Esophagus muscularis mucosa (tissue), 4 donors: ENCODE measurements around the gene MOB1A. TPM values are rescaled to one million over a fixed set of nuclear protein-coding genes. Genes with fewer than 3 reads are reported as not detected.

Source experiments
- DNase-seq: peaks from one replicate; pipeline ENCODE4 v3.0.0-alpha.2; 2017; ENCODE audit errors: extremely low spot score
- H3K27ac ChIP-seq, 4 donors: fragments of 200-600 bp; sonication (generic); replicated peaks in 1 of 4; 1 replicate in 3 of 4; 2 replicates in 1 of 4; pipeline ENCODE4 v1.5.1; 2016 to 2019; ENCODE audit warnings: mild to moderate bottlenecking in 1 of 4
- H3K27me3 ChIP-seq, 4 donors: fragments of 200-600 bp; sonication (generic); one replicate each; pipeline versions ENCODE4 v1.5.1 to v1.6.0; 2016 to 2019
- H3K36me3 ChIP-seq, 4 donors: fragments of 200-600 bp; sonication (generic); one replicate each; pipeline ENCODE4 v1.5.1; 2016 to 2019
- H3K4me1 ChIP-seq, 4 donors: fragments of 200-600 bp; sonication (generic); one replicate each; pipeline ENCODE4 v1.5.1; 2016 to 2019
- H3K4me3 ChIP-seq, 4 donors: fragments of 200-600 bp; sonication (generic); 1 replicate in 2 of 4; 2 replicates in 2 of 4; pipeline ENCODE4 v1.5.1; 2016 to 2019; ENCODE audit warnings: mild to moderate bottlenecking in 4 of 4, moderate library complexity in 1 of 4
- H3K9me3 ChIP-seq, 4 donors: fragments of 200-600 bp; sonication (generic); 1 replicate in 3 of 4; 2 replicates in 1 of 4; pipeline ENCODE4 v1.5.1; 2016 to 2019
- EP300 ChIP-seq: sonication (generic); formaldehyde crosslinking; IDR thresholded peaks from one replicate; pipeline ENCODE4 v1.6.1; 2017; ENCODE audit warnings: antibody characterized with exemption
- POLR2A ChIP-seq: fragments of 450-650 bp; IDR thresholded peaks from one replicate; pipeline ENCODE4 v1.6.1; 2017; ENCODE audit warnings: antibody characterized with exemption, moderate library complexity, mild to moderate bottlenecking, low read depth
- POLR2AphosphoS5 ChIP-seq, 2 donors: sonication (generic); formaldehyde crosslinking; IDR thresholded peaks; one replicate each; pipeline ENCODE4 v1.6.1; 2017; ENCODE audit warnings: antibody characterized with exemption in 2 of 2
- WGBS: methylation state at CpG from one replicate; pipeline ENCODE4 v1.1.5; 2018; 5-methylcytosine and 5-hydroxymethylcytosine counted together
- intact Hi-C: fragments of 100-400 bp; cut with DNase I; formaldehyde crosslinking; loops from one replicate; pipeline ENCODE4 v1.15.1; 2023
- total RNA-seq, 4 donors: library from RNA; depleted of rRNA; stranded (reverse); fragments of >200 nt; gene quantifications; one replicate each; pipeline versions ENCODE4 v1.1.0 to v1.2.1, GENCODE V29; 2016
- TF ChIP-seq, protein P1 (sequence below), 3 experiments: fragments of 200-600 bp in 2 of 3; fragments of 450-650 bp in 1 of 3; sonication (generic) in 2 of 3; IDR thresholded peaks; one replicate each; pipeline ENCODE4 v1.5.1; 2017 to 2019; ENCODE audit warnings: antibody characterized with exemption in 3 of 3, mild to moderate bottlenecking in 2 of 3, moderate library complexity in 1 of 3

MOB1A gene
- total RNA-seq, 4 donors from 2014 or later, result 102 to 129 (median 106) TPM

DNA sequence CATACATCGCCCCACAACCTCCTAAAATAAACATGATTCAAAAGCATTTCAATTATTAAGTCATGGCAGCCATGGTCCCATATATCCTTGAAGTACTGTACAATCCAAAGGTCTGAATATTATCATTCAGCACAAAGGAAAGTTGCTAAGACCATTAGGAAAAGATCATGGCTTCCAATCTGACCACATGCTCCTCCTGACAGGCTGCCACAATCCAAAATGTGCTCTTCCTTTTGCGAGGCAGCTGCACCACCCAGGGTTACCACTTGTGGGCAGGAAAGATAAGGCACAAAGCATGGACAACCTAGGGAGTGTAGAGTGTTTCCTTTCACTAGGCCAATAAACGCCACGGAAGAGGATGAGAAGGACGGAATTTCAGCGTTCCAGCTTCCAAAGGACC lies 36.3 kb downstream of the MOB1A start:
- WGBS, result 85% methylated on average over 6 of the region's 6 CpGs
- H3K27ac ChIP-seq, result no peak overlapping the region
- TF ChIP-seq POLR2AphosphoS5 (IDR thresholded peaks at IDR 0.05) (no peak), POLR2A (no peak), EP300 (no peak)
- TF ChIP-seq, protein P1, sequence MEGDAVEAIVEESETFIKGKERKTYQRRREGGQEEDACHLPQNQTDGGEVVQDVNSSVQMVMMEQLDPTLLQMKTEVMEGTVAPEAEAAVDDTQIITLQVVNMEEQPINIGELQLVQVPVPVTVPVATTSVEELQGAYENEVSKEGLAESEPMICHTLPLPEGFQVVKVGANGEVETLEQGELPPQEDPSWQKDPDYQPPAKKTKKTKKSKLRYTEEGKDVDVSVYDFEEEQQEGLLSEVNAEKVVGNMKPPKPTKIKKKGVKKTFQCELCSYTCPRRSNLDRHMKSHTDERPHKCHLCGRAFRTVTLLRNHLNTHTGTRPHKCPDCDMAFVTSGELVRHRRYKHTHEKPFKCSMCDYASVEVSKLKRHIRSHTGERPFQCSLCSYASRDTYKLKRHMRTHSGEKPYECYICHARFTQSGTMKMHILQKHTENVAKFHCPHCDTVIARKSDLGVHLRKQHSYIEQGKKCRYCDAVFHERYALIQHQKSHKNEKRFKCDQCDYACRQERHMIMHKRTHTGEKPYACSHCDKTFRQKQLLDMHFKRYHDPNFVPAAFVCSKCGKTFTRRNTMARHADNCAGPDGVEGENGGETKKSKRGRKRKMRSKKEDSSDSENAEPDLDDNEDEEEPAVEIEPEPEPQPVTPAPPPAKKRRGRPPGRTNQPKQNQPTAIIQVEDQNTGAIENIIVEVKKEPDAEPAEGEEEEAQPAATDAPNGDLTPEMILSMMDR (IDR thresholded peaks at IDR 0.05), result no peak
- peak; percentile 47 for DNase-seq
- H3K36me3 ChIP-seq, result peaks cover 6 to 49% (median 26%) of the 10 kb centered on the region in 4 donors
- H3K27me3 ChIP-seq, result no peaks in the 10 kb centered on the region
- H3K4me1 ChIP-seq, result peaks cover 11 to 24% (median 15%) of the 10 kb centered on the region in 4 donors
- H3K4me3 ChIP-seq, result no peak overlapping the region
- intact Hi-C loops, result loop anchor here (10.0 kb wide), 2 partner anchors 218 to 318 kb away; partner anchors contain the start of genes DGUOK and STAMBP
- H3K9me3 ChIP-seq, result no peaks in the 10 kb centered on the region

DNA sequence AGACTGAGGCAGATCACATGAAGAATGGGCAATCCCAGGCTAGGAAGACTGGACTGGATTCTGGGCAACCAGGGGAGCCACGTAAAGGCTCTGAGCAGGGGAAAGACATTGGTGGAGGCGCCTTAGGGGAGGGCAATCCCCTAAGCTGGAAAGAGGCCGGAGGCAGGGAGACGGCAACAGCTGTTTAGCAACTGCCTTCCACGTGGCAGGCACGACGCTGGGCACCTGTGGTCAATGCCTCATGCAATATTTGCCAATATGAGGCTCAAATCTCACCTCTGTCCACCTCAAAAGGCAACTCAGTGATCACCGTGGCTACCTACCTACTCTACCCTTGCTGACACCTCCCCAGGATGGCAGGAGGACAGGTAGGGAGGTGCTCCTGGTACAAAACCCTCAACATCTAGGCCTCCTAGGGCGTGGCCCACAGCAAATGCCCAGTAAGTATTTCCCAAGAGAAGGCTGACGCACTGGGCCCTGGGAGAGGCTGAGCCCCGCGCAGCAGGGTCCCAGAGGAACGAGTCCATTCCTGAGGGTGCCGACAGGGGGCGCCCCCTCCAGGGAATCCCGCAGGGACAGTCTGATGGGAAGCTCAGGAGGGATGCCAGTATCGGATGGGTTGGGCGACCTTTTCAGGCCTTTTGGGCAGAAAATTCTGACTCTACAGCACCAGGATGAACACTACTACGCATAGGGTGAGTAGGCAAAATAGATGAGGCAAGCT lies 39.9 kb downstream of the MOB1A start:
- no peak for DNase-seq
- 82% methylated on average over 15 of the region's 19 CpGs for WGBS
- Histone ChIP-seq H3K4me1 (no peaks in the 10 kb centered on the region), H3K27ac (no peak overlapping the region), H3K9me3 (no peaks in the 10 kb centered on the region), H3K36me3 (peaks cover 6 to 56% (median 39%) of the 10 kb centered on the region in 4 donors), H3K27me3 (no peaks in the 10 kb centered on the region), H3K4me3 (no peak overlapping the region)
- intact Hi-C loops, result no loop called here
- TF ChIP-seq POLR2A (no peak), POLR2AphosphoS5 (IDR thresholded peaks at IDR 0.05) (no peak), EP300 (no peak)
- TF ChIP-seq, protein P1 (IDR thresholded peaks at IDR 0.05), result no peak

DNA sequence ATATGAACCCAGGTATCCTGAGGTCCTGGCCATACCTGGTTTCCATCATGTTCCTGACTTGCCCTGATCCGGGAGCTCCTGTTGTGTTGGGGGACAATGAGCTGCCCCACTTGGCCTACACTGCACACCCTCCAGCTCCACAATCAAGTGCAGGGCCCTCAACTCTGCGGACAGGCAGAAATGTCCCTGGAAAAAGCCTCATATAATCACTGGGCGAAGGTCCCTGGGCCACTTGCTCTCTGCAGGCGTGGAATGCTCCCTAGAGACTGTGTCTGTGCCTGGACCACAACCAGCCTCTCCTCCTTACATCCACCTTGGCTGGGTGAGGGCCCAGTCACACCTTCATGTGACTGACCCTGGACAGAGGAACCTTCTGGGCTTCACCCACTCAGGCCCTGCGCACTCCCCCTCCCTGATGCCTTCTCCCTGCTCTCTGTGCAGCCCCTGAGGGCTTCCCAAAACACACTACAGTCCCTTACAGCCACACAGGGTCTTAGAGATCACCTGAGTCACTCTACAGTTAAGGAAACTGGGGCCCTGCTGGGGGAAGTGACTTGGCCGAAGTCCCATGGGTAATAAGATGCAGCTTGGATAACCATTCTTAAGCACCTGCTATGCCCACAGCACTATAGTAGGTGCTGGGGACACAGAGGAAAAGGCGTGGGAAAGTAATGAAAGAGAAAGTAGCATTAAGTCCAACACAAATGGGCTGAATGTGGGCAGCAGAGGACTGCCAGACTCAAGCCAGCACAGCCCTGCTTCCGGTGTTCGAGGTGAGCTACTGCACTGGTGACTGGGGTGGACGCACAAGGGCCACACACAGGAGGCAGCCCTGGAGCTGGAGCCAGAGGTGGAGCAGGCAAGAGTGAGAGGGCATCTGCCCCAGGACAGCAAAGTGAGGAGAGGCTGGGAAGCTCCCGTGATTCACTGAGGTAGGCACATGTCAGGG lies 40.8 kb downstream of the MOB1A start:
- peaks cover 6 to 57% (median 41%) of the 10 kb centered on the region in 4 donors for H3K36me3 ChIP-seq
- intact Hi-C loops, result no loop called here

DNA sequence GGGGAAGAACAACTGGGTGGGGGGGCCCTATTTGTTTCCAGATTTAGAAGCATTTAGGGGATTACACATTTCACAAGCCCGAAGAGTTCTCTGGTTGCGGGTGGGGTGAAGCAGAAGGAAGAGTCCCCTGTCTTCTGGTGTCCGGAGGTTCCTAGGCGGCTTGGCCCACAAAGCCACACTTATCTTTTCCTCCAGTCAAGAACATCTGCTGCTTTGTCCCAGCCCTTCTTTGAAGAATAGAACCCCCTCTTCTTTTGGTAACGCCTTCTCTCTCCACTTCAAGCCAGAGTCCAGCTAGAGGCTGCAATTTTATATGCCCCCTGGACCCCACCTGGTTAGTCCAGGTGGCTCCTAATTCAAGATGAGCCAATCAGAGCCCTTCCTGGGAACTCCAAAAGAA lies 46.8 kb downstream of the MOB1A start:
- Histone ChIP-seq H3K27me3 (peaks cover 0 to 24% (median 2%) of the 10 kb centered on the region in 4 donors), H3K4me3 (no peak overlapping the region), H3K9me3 (peaks cover 0 to 5% (median 0%) of the 10 kb centered on the region in 4 donors), H3K36me3 (peaks cover 0 to 23% (median 20%) of the 10 kb centered on the region in 4 donors), H3K4me1 (no peaks in the 10 kb centered on the region), H3K27ac (no peak overlapping the region)
- DNase-seq, result no peak
- intact Hi-C loops, result no loop called here
- WGBS, result 96% methylated on average over 5 of the region's 5 CpGs
- TF ChIP-seq POLR2A, result no peak

More for the DNA sequence above, 40.8 kb downstream of the MOB1A start:
- Histone ChIP-seq H3K9me3 (peaks cover 0 to 5% (median 0%) of the 10 kb centered on the region in 4 donors), H3K4me3 (no peak overlapping the region), H3K27me3 (no peaks in the 10 kb centered on the region), H3K4me1 (no peaks in the 10 kb centered on the region), H3K27ac (no peak overlapping the region)
- peak; percentile 57 for DNase-seq
- WGBS, result 95% methylated on average over 9 of the region's 11 CpGs
- TF ChIP-seq EP300 (no peak), POLR2A (no peak), POLR2AphosphoS5 (IDR thresholded peaks at IDR 0.05) (no peak)
- TF ChIP-seq, protein P1 (IDR thresholded peaks at IDR 0.05), result no peak
